Astrocyte of the cerebellum (primary cell): ENCODE results near the gene FAM184B.

Source experiments
- DNase-seq: peaks from one replicate; pipeline ENCODE4 v3.0.0-alpha.2; 2011; ENCODE audit warnings: low read depth
- H3K4me3 ChIP-seq: 2 replicates; pipeline ENCODE4 v1.5.1; 2011; ENCODE audit warnings: mild to moderate bottlenecking, low read depth, low read length, moderate library complexity
- in situ Hi-C: cut with HindIII; loops from 2 replicates; pipeline ENCODE4 v1.10.0; 2017; ENCODE audit warnings: low sequenced_read_pairs
- TF ChIP-seq, protein P1 (sequence below): IDR thresholded peaks from 2 replicates; pipeline ENCODE4 v1.5.1; 2012; ENCODE audit warnings: low read length, low read depth, moderate library complexity, mild to moderate bottlenecking; ENCODE audit errors: missing control alignments

FAM184B gene

DNA sequence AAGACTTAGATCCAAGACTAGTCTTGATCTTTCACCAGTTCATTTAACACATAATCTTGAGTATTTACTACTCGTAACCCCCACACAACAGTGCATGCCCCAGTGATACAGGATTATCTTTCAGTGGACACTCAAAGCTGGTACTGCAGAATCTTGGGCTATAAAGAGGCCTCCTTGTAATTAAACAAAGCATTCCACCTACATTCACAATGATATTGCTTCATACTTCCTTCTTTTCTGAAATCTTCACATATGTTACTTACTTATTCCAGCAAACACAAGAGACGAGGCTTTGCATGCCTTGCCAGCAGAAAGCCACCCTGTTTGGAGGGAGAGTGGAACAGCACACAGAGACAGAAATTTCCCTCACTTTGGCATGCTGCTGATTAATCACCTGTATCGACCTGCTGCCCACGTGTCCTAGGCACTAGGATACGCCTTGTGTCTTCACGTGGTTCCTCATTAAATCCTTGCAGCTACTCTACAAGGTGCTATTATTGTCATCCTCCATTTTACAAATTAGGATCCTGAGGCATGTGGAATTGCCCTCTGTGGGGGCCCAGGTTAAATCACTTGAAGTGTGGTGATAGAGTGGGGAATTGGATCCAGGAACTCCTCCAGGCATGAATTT is 77.3 kb downstream of the FAM184B start:
- TF ChIP-seq, protein P1, sequence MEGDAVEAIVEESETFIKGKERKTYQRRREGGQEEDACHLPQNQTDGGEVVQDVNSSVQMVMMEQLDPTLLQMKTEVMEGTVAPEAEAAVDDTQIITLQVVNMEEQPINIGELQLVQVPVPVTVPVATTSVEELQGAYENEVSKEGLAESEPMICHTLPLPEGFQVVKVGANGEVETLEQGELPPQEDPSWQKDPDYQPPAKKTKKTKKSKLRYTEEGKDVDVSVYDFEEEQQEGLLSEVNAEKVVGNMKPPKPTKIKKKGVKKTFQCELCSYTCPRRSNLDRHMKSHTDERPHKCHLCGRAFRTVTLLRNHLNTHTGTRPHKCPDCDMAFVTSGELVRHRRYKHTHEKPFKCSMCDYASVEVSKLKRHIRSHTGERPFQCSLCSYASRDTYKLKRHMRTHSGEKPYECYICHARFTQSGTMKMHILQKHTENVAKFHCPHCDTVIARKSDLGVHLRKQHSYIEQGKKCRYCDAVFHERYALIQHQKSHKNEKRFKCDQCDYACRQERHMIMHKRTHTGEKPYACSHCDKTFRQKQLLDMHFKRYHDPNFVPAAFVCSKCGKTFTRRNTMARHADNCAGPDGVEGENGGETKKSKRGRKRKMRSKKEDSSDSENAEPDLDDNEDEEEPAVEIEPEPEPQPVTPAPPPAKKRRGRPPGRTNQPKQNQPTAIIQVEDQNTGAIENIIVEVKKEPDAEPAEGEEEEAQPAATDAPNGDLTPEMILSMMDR, result no peak
- DNase-seq, result no peak
- no peak overlapping the region for H3K4me3 ChIP-seq
- in situ Hi-C loops, result no loop called here

DNA sequence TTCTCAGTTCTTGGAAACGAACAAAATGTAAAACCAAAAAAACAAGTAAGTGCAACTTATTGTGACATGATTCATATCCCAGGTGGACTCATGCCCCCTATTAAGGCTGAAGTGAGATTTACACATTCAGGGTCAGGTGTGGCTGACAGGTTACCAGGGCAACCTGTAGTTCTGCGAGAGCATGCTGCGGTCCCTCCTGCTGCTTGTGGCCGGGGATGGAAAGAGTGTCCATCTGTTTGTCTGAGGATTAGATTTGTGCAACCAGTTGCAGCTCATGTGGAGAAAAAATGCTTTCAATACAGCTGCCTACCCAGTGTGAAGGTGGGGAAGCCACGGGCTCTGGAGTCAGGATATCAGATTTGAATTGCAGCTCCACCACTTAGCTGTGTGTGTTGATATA is 78.8 kb downstream of the FAM184B start:
- TF ChIP-seq, protein P1, result no peak
- no peak for DNase-seq
- in situ Hi-C loops, result no loop called here
- no peak overlapping the region for H3K4me3 ChIP-seq

DNA sequence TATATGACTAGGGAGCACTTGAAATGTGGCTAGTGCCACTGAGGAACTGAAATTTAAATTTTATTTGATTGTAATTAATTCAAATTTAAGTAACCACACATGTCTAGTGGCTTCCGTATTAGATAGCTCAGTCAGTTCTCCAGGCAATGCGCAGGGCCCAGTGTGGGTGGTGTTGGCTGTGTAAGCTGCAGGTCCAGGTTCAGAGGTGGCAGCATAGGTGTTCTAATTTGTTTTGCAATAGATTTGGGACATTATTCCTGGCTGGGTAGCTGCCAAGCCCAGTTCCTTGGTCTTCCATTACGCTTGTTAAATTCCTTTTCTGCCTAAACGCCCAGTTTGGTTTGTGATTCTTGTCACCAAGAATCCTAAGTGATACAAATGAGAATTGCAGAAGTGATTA is 79.5 kb downstream of the FAM184B start:
- TF ChIP-seq, protein P1, result no peak
- no peak for DNase-seq
- in situ Hi-C loops, result no loop called here
- H3K4me3 ChIP-seq, result no peak overlapping the region

DNA sequence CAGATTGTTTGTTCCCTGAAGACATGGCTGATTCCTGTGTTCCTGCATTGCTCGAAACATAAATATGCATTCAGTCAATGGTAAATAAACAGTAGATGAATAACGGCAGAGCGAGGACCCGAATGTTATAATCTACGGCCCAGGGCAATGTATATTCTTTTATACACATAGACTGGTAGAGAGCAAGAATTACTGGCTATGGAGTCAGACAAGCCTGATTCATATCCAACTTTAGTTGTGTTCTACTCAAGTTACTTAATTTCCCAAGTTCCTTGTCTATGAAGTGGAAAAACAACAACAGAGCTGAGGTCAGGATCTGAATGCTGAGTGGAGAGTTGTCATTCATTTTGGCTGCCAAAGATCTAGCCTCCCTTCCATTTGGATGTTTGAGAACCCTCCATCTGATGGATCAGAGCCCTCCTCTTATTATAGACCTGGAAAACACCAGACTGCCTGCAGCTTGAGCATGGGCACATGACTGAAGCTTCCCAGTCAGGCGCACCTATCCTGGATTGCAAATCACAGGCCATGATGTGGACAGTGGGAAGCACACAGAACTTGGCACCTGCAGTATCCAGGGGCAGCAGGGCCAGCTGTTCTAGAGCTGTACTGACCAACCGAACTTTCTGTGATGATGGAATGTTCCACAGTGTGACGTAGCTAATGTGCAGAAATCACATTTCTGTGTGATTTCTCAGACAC is 80.1 kb downstream of the FAM184B start:
- TF ChIP-seq, protein P1, result no peak
- DNase-seq, result no peak
- in situ Hi-C loops, result no loop called here
- no peak overlapping the region for H3K4me3 ChIP-seq

DNA sequence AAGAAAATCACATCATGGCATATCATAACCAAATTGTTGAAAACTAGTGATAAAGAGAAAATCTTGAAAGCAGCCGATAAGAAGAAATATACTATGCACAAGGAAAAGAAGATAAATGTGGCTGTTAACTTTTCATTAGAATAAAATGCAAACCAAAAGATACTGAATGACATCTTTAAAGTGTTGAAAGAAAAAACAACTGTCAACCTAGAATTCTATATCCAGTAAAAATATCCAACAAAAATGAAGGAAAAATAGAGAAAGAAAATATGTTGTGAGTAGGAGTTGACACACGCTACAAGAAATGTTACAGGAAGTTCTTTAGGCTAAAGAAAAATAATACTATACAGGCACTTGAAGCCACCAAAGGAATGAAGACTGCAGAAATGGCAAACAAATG is 82.0 kb downstream of the FAM184B start:
- no peak overlapping the region for H3K4me3 ChIP-seq
- in situ Hi-C loops, result no loop called here
- DNase-seq, result no peak
- TF ChIP-seq, protein P1, result no peak

DNA sequence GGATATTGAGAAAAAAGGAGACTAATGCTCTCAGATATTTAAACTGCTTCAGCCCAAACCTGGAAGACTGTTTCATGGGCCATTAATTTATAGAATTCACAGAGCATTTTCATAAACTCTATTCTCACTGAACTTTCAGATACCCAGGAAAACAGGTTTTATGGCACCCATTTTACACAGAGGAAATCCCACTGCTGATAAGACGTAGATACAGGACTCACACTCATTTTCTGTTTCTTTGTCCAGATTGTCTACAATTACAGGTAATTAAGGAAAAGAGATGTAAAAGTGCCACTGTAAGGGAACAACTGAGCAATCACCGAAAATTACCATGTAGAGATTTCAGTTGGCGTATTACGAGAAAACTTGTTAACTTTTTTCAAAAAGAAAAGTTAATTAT is 83.3 kb downstream of the FAM184B start:
- TF ChIP-seq, protein P1, result no peak
- in situ Hi-C loops, result no loop called here
- no peak for DNase-seq
- no peak overlapping the region for H3K4me3 ChIP-seq
